NCI-H2029 treated with DMSO at 0.1 percent for 48 hours (cell line): ENCODE data around the gene FAM53A.
"Not testable (repeated sequence)": the region's sequence is repeated elsewhere in the genome, so short reads cannot be mapped to it uniquely, and the experiment has no call there.

Experiments used
- DNase-seq: peaks from one replicate; lab custom pipeline; 2025; lab: John Stamatoyannopoulos, UW

The FAM53A gene

DNA sequence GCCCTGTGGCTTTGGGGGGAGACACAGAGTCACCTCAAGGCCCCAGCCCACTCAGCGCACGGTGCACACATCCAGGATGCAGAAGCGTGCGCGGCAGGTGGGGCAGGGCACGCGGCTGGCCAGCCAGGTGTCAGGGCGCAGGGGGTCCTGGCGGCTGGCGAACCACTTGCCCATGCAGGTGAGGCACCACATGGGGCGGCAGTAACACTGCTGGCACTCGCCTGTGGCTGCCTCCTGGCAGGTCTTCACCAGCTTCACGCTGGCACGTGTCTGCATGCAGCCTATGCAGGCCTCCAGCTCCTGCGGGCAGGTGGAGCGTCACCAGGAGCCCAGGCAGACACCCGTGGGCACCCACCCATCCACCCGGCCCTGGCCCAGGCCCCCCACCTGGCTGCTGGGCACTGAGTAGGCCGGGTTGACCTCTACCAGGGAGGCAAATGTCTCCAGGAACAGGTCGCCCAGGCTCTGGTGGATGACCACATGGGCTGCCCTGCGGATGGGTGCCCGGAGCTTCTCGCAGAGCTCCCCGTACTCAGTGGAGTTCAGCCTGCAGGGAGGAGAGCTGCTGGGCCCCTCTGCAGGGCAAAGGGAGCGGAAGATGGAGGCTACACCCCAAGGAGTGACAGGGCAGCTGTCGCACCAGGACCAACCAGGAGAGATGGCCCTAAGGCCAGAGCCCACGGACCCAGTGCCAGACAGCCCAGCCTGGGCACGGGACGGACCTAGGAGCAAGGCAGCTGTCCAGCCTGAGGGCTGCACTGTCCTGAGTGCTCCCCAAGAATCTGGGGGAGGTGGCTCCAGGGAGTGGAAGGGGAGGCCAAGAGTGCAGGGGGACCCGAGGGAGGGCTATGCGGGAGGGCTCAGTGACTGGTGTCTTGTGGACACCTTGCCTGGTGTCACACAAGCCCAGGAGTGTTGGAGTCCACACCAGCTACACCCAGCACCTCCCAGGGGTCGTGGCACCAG, 33.3 kb upstream of the FAM53A start:
- no peak for DNase-seq

DNA sequence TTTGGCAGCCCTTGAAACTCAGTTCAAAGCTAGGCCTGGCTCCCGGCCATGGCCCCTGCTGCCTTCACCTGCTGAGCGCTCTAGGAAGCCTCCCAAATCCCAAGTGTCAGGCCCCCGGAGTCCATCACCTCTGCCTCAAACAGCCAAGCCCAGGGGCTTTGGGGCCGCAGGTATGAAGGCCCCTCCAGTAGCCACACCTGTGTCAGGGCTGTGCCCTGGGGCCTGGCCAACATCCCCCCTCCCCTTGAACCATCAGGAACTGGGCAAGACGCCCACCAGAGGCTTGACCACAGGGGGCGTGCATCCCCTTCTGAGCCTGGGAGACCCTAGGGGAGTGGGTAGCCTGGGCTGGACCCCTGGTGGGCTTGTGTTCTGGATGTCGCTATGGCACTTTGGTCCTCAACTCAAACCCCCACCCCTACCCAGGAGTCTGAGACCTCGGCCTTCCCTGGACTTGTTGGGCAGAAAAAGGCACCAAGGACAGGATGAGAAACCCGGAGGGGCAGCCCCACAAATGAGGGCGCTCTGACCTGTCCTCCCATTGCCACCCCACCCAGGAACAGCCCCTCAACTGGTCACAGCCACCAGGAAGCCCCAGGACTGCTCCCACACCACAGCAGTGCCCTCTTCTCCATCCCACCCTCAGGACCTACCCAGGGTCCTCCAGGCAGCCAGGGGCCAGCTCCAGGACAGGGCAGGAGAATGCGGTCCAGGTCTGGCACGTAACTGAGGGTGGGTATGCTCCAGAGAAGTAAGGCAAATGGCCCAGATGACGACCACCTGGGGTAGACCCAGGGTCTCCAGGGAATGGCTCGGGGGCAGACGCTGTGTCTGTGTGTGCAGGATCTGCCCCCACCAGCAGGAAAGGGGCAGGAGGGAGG, 32.2 kb upstream of the FAM53A start:
- no peak for DNase-seq

DNA sequence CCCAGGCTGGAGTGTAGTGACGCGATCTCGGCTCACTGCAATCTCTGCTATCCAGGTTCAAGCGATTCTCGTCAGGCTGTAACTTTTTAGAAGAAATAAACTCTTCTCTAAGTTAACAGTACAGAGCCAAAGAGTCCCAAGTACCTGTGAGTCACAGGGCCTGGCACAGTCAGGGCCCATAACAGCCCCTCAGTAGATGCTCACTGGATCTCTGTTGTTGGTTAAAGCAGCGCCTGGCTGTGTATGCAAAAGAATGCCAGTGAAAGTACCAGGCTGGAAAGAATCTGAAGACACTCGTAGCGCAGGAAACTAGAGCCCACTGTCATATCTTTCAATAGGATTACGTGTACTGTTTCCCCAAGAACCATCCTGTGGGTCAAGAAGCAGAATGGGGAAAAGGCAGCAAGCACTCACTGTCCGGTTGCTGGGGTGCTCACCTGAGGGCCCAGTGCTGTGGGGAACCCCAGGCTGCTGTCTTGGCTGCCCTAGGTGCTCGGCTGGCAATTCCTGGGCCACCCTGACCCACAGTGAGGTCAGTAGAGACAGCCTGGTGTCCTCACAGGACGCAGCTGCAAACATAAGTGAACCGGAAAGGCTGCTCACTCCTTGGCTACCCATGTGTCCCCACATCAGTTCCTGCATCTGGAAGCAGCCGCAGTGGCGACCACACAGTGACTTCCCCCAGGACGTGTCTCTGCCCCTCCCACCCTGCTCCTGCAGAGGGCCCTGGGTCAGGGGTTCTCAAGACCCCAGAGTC, 31.1 kb upstream of the FAM53A start:
- DNase-seq = no peak

DNA sequence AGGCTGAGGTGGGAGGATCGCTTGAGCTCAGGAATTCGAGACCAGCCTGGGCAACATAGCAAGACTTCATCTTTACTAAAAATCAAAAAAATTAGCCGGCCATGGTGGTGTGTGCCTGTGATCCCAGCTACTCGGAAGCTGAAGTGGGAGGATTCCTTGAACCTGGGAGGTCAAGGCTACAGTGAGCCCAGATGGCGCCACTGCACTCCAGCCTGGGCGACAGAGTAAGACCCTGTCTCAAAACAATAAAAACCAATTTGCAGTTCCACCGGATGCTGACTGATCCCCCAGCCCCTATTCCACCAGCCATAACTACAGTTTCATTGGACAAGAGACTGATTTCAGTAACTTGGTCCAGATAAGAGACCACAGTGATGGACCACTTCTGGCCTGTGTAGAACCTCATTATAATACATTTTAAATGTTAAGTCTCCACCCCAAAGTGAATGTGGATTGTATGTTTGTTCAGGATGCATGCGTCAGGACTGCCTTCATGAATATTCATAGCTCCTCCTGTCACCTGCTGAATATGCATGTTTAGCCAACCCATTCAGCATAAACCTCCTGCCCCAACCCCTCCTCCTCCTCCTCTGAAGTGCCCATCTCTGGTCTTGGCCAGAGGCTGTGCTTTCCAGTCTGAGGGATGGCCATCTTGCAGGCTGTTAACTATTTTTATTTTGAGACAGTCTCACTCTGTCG, 30.3 kb upstream of the FAM53A start:
- DNase-seq = no peak

DNA sequence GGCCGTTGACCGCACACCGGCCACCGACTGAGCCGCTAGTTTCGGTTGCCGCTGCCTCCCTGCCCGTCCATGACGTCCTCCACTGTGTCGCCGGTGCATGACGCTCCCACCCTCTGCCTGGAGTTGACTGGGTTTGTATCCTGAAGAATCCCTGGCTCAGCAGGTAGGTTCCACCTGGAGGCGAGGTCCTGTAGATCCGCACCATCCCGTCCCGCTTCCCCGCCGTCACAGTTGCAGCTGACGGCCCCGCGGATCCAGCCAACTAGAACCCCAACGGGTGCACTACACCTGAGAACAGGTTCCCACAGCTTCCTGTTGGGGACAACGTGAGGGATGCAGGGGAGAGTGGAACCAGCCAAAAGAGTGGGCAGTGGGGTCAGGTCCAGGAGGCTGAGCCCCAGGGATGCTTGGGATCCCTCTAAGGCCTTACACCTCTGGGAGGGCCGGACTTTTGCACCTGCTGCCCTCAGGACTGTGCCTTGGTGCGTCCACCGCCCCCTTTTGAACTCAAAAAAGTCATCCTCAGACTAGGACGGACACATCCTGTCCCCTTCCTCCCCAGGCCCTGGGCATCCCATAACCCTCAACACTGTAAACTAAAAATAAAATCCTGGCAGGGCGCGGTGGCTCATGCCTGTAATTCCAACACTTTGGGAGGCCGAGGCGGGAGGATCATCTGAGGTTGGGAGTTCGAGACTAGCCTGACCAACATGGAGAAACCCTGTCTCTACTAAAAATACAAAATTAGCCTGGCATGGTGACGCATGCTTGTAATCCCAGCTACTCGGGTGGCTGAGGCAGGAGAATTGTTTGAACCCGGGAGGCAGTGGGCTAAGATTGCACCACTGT, 29.1 kb upstream of the FAM53A start:
- no peak for DNase-seq

DNA sequence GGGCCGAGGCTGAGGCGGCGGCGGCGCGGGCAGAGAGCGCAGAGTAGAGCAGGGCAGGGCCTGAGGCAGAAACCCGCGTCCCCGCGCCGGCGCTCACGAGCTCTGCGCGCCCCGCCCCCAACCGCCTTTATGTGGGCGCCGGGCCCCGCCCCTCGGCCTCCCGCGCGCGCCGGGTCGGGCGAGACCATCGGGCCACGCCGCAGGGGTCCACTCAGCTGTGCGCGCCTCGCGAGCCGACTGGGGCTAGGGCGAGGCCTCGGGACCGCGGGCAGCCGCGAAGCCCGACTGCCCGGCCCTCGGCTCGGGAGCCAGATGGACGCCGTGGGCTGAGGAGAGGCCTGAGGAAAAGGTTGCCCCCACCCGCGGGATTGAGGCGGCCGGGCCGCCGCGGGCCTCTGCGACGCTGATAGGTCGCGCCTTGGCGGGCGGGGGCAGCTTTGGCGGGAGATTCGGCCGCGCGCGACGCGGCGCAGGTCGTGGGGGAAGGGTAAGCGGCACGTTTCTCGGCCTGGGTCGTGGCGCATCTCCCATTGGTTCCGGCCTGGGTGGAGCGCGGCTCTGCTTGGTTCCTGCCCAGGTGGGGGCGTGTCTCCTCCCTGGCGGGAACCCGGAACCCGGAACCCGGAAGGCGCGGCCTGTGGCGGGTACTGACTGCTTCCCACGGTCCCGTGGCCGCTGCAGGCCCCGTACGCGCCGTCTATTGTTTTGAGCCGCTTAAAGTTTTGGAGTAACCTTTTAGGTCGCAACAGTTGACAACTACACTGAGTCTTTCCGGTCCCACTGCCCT, 28.3 kb upstream of the FAM53A start, which contains the start of gene SLBP:
TSS of gene SLBP (minus strand) at position 104 of the 787 bp plus-strand sequence. CDS start 131 bp downstream, outside the sequence.
- DNase-seq = peak; percentile 91

DNA sequence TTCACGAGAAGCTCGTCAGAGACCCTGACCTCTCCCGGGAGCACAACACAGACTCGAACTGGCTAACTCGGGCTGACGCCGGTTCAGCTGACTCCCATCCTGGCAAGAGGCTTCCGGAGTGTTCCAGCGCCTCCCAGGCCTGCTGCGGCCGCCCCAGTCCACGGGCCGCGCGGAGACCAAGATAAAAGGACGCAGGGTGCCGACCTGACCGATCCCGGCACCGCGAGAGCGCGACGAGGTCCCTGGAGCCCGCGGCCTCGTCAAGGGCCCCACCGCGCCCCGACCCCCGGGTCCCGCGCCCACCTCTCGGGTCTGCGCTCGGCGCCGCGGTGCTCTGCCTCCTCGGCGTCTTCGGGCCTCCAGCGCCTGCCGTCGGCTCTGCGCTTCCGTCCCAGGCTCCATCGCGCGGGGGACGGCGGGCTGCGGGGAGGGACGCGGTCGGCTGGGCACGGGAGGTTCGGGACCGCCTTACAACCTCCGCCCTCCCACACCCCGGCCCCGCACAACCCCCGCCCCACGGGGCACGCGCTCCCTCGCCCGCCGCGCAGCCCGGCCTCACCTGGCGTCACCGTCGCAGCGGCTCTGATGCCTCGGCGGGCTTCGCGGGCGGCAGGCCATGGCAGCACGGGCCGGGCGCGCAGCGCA, 27.6 kb upstream of the FAM53A start:
- no peak for DNase-seq

DNA sequence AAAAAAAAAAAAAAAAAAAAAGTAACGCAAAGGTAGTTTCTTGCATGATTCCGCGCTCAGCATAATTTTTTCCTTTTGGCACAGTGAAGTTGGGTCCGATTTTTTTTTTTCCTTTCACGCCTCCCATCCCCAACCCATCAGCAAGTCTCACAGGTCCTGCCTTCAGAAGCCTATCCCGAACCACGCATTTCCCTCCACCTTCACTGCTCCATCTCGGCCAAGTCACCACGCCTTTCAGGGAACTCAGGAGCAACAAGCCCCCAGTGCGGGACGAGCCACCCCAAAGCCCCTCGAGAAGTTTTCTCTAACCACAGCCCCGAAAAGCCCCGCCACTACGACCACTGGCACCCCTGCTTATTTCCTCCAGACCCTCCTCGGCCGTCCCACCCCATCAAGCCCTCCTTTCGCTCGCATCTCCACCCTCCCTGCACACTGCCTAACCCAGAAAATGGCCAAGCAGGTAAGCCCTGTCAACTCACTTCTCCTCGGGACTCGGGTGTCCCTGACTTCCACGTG, 27.0 kb upstream of the FAM53A start:
- no peak for DNase-seq

DNA sequence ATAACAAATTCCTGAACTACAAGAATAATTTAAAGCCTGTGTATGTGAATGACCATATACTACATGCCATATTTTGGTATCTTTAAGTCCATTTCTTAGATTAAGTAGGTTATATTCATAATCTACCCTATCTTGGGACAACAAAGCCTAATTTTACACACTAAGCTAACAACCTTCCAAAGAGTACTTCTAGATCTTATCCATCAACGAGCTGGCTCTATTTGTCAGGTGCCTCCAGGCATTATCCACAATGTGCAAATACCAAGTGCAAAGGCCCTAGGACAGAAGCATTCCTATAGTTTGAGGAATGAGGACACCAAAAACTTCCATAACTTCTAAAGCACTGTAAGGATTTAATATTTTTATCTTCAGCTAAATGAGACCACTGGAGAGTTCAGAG, 24.5 kb upstream of the FAM53A start:
- no peak for DNase-seq

DNA sequence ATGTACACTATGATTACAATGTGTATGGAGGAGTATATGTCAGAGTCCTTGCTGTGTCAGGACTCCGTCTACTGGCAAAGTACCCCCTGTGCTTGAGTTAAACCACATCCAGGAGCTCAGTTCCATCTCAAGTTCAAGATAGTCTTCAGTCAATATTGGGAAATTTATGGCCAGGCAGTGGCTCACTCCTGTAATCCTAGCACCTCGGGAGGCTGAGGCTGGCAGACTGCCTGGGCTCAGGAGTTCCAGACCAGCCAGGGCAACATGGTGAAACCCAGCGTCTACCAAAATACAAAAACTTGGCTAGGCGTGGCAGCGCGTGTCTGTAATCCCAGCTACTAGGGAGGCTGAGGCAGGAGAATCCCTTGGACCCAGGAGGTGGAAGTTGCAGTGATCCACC, 22.2 kb upstream of the FAM53A start:
- no peak for DNase-seq

DNA sequence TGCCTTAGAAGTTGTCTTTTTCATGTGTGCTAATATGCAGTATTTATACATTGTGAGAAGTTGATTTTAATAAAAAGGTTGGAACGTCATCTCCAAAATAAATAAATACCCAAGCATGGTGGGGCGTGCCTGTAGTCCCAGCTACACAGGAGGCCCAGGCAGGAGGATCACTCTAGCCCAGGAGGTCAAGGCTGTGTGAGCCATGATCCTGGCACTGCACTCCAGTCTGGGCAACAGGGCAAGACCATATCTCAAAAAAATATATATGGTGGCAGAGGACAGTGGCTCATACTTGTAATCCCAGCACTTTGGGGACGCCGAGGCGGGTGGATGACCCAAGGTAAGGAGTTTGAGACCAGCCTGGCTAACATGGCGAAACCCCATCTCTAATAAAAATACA, 21.6 kb upstream of the FAM53A start:
- DNase-seq = no peak

DNA sequence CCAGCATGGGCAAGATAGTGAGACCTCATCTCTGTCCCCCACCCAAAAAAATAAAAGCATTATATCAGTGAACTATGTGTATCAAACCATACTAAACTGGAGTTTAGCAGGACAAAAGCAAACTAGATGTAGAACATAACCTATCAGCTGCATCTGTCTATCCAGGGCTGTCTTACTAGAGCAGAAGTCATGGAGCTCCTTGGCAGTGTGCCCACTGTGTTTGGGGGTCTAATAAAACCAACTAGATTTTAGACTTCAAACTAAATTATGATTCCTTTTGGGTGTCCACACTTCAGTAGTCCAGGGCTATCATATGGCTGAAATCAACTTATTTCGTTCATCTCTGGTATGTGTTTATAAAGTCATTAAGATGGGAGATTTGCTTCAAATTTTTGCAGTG, 19.8 kb upstream of the FAM53A start:
- DNase-seq = no peak

DNA sequence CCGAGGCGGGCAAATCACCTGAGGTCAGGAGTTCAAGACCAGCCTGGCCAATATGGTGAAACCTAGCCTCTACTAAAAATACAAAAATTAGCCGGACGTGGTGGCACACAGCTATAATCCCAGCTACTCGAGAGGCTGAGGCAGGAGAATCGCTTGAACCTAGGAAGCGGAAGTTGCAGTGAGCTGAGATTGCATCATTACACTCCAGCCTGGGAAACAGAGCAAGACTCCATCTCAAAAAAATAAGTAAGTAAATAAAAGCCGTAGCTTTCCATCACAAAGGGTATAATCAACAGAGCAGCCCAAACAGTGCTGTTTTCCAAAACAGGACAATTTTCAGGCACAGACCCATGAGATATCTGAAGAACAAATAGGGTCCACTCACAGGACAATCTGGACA, 17.6 kb upstream of the FAM53A start:
- not testable (repeated sequence) for DNase-seq

DNA sequence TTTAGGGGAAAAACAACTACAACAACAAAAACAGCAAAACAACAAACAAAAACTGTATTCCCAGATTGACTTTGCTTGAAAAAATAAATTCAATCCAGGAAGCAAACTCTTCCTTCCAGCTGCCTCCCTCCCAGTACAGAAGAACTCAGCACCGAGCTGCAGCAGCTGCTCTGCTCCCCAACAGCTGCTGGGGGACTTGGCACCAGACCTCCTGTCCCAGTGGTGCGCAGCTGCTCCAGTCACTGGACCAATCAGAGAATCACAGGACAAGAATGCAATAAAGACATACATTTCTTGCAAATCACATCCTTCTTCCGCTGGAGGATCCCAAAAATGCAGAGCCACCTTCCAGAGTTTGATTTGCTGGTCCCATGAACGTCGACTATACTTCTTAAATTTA, 11.8 kb upstream of the FAM53A start:
- DNase-seq = no peak

DNA sequence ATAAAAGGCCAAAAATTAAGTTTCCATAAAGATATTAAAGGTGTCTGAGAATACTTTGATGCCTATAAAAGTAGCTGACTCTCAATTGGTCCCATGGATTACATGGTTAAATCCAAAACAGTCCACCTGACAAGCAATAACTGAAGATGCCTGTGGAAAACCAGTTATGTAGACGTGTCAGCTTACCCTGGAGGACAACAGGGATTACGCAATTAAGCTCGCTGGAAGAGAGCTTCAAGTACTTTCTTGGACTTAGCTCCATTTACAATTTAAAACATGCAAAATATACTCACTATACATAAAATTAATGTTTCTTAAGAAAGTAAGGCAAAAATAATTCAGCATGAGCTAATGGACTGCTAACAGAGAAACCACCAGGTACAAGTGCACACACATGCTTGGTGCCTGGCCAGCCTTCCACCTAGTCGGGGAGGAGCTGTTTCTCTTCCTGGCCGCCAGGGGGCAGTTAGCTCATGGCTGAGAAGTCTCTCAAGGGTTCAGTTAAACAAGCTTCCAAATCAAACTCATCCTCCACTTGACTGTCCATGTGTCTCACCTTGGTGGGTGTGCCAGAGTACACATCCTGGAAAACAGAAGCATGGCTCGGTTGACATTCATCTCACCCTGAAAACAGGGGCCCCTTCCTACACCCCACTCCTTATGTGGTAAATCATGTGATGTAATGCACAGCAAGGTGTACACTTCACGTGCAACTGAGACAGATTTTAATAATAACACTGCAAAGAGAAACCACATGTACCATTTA, 9.2 kb upstream of the FAM53A start:
- peak; percentile 88 for DNase-seq

DNA sequence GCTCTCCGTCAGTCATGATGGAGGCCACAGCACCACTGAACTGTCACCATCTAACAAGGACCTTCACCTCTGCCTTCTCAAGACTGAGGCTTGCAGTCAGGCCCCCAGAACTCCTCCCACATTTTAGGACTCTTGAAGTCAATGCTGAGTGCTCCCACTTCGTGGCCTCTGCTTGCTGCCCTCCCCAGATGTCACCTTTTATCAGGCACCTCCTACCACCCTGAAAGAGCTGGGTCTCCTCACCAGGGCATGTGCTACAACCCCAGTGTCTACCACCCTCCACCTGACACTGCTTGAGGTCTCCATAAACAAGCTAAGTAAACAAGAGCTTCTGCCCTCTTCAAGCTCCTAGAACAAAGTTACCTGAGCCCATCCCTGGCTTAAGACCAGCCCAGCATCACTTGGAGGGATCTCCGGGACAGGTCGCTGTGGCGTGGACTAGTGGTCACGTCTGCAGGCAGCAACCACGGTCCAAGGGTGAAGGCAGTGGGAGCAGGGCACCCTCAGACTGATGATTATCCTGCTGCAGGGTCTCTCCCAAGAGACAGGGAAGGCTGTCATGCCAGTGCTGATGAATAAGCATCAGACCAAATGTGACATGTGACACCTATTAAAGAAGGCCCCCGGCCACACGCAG, 7.7 kb upstream of the FAM53A start:
- no peak for DNase-seq

DNA sequence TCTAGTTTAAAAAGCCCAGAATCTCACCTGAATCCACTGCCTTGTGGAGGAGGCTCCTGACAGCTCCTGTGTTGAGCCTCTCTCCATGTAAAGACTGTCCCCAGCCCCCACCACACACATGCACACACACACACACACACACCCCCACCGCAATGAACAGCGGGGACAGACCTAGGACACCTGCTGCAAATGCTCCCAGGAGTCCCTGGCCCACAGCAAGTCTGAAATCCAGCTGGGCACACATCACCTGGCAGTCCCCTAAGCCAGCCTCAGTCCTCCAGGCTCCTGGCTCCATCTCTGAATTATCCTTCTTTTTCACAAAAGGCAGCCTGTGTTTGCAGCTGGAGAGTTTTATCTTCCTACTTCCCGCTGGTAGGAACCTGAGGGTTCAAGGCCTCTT, 6.6 kb upstream of the FAM53A start:
- no peak for DNase-seq
